Mesendoderm (in vitro differentiated cells): ENCODE measurements around the gene MYO7A.

Experiments used
- DNase-seq: peaks from one replicate; pipeline ENCODE4 v3.0.0; 2013
- H2AK5ac ChIP-seq: 2 replicates; pipeline ENCODE4 v1.6.1; 2013; ENCODE audit warnings: low read length, inconsistent platforms
- H2BK120ac ChIP-seq: 2 replicates; pipeline ENCODE4 v1.6.1; 2013; ENCODE audit warnings: low read depth, mild to moderate bottlenecking, low read length, moderate library complexity, mixed read lengths
- H2BK15ac ChIP-seq: replicated peaks from 2 replicates; pipeline ENCODE4 v1.6.1; 2013; ENCODE audit warnings: low read depth, mild to moderate bottlenecking, moderate library complexity
- H2BK5ac ChIP-seq: 2 replicates; pipeline ENCODE4 v1.6.1; 2013; ENCODE audit warnings: low read length, inconsistent platforms
- H3K18ac ChIP-seq: 2 replicates; pipeline ENCODE4 v1.6.1; 2013; ENCODE audit warnings: mild to moderate bottlenecking, low read length, mixed read lengths
- H3K23ac ChIP-seq: one replicate; pipeline ENCODE4 v1.6.1; 2013; ENCODE audit warnings: low read length
- H3K27ac ChIP-seq: 2 replicates; pipeline ENCODE4 v1.5.1; 2013; ENCODE audit warnings: low read depth, mild to moderate bottlenecking, inconsistent platforms, low read length, moderate library complexity
- H3K27me3 ChIP-seq: 2 replicates; pipeline ENCODE4 v1.6.1; 2013; ENCODE audit warnings: low read length, control low read depth, mild to moderate bottlenecking, inconsistent platforms; ENCODE audit not compliant: insufficient read depth, poor library complexity
- H3K36me3 ChIP-seq: 2 replicates; pipeline ENCODE4 v1.6.1; 2013; ENCODE audit warnings: low read length, inconsistent platforms; ENCODE audit not compliant: control insufficient read depth, insufficient read depth
- H3K4ac ChIP-seq: one replicate; pipeline ENCODE4 v1.6.1; 2013; ENCODE audit warnings: low read depth, mild to moderate bottlenecking, low read length, moderate library complexity
- H3K4me1 ChIP-seq: 2 replicates; pipeline ENCODE4 v1.6.1; 2013; ENCODE audit warnings: low read depth, low read length, inconsistent platforms; ENCODE audit not compliant: control insufficient read depth
- H3K4me2 ChIP-seq: 2 replicates; pipeline ENCODE4 v1.6.1; 2013; ENCODE audit warnings: low read length
- H3K4me3 ChIP-seq: 2 replicates; pipeline ENCODE4 v1.5.1; 2013; ENCODE audit warnings: mild to moderate bottlenecking, low read length
- H3K56ac ChIP-seq: one replicate; pipeline ENCODE4 v1.6.1; 2013; ENCODE audit warnings: low read length
- H3K79me1 ChIP-seq: 2 replicates; pipeline ENCODE4 v1.6.1; 2013; ENCODE audit warnings: low read length, inconsistent platforms
- H3K79me2 ChIP-seq: 2 replicates; pipeline ENCODE4 v1.6.1; 2013; ENCODE audit warnings: mild to moderate bottlenecking, low read length; ENCODE audit not compliant: control insufficient read depth, insufficient read depth
- H3K9ac ChIP-seq: 2 replicates; pipeline ENCODE4 v1.6.1; 2013; ENCODE audit warnings: low read length, inconsistent platforms
- H4K5ac ChIP-seq: one replicate; pipeline ENCODE4 v1.6.1; 2013; ENCODE audit warnings: low read length
- H4K8ac ChIP-seq: one replicate; pipeline ENCODE4 v1.6.1; 2013; ENCODE audit warnings: low read depth, mild to moderate bottlenecking, control low read depth, low read length, moderate library complexity
- WGBS: extraction: QIAGEN DNeasy Blood & Tissue Kit; methylation state at CpG from one replicate; pipeline ENCODE4 v1.1.7; 2013; ENCODE audit warnings: low lambda C conversion rate, missing lambda C conversion rate; ENCODE audit not compliant: insufficient coverage; ENCODE audit errors: extremely low coverage; 5-methylcytosine and 5-hydroxymethylcytosine counted together

Gene MYO7A

GRCh38 chr11:77158041-77158695, 30.1 kb downstream of the MYO7A start:
- no peak overlapping the region for H3K9ac ChIP-seq
- no peak for DNase-seq
- H3K4ac ChIP-seq: no peak overlapping the region
- no peak overlapping the region for H4K5ac ChIP-seq
- H2BK5ac ChIP-seq: no peak overlapping the region
- no peaks in the 10 kb centered on the region for H3K79me1 ChIP-seq
- H3K4me1 ChIP-seq: no peaks in the 10 kb centered on the region
- no peak overlapping the region for H2BK15ac ChIP-seq
- H2BK120ac ChIP-seq: no peak overlapping the region
- no peak overlapping the region for H3K27ac ChIP-seq
- H2AK5ac ChIP-seq: no peak overlapping the region
- no peak overlapping the region for H4K8ac ChIP-seq
- no peak overlapping the region for H3K56ac ChIP-seq
- H3K18ac ChIP-seq: no peak overlapping the region
- no peak overlapping the region for H3K4me2 ChIP-seq
- whole genome bisulfite sequencing: no CpG with 5 or more reads among the region's 19 CpGs
- H3K23ac ChIP-seq: no peak overlapping the region
- no peaks in the 10 kb centered on the region for H3K36me3 ChIP-seq
- H3K27me3 ChIP-seq: no peaks in the 10 kb centered on the region
- no peaks in the 10 kb centered on the region for H3K79me2 ChIP-seq
- H3K4me3 ChIP-seq: no peak overlapping the region

GRCh38 chr11:77159219-77159936, 31.3 kb downstream of the MYO7A start:
- H3K4me3 ChIP-seq: no peak overlapping the region
- H3K4me2 ChIP-seq: no peak overlapping the region
- no peak for DNase-seq
- H2BK5ac ChIP-seq: no peak overlapping the region
- no peak overlapping the region for H4K5ac ChIP-seq
- H3K56ac ChIP-seq: no peak overlapping the region
- H3K79me2 ChIP-seq: no peaks in the 10 kb centered on the region
- H3K79me1 ChIP-seq: no peaks in the 10 kb centered on the region
- H3K9ac ChIP-seq: no peak overlapping the region
- no peak overlapping the region for H3K27ac ChIP-seq
- H3K36me3 ChIP-seq: no peaks in the 10 kb centered on the region
- WGBS: no CpG with 5 or more reads among the region's 4 CpGs
- no peak overlapping the region for H3K23ac ChIP-seq
- H2AK5ac ChIP-seq: no peak overlapping the region
- no peak overlapping the region for H2BK15ac ChIP-seq
- H3K18ac ChIP-seq: no peak overlapping the region
- no peak overlapping the region for H3K4ac ChIP-seq
- H3K27me3 ChIP-seq: no peaks in the 10 kb centered on the region
- no peaks in the 10 kb centered on the region for H3K4me1 ChIP-seq
- H4K8ac ChIP-seq: no peak overlapping the region
- no peak overlapping the region for H2BK120ac ChIP-seq

- H2BK120ac ChIP-seq: no peak overlapping the region
- H2BK15ac ChIP-seq: no peak overlapping the region
- DNase-seq: no peak
- WGBS: no CpG with 5 or more reads among the region's 20 CpGs
- H3K79me2 ChIP-seq: no peaks in the 10 kb centered on the region
- no peaks in the 10 kb centered on the region for H3K4me1 ChIP-seq
- no peak overlapping the region for H3K18ac ChIP-seq
- no peaks in the 10 kb centered on the region for H3K27me3 ChIP-seq
- H3K4ac ChIP-seq: no peak overlapping the region
- H3K23ac ChIP-seq: no peak overlapping the region
- H3K4me2 ChIP-seq: no peak overlapping the region
- H3K4me3 ChIP-seq: no peak overlapping the region
- no peak overlapping the region for H4K8ac ChIP-seq
- H2BK5ac ChIP-seq: no peak overlapping the region
- H3K56ac ChIP-seq: no peak overlapping the region
- no peak overlapping the region for H4K5ac ChIP-seq
- no peak overlapping the region for H2AK5ac ChIP-seq
- H3K9ac ChIP-seq: no peak overlapping the region
- no peak overlapping the region for H3K27ac ChIP-seq
- H3K79me1 ChIP-seq: no peaks in the 10 kb centered on the region
- H3K36me3 ChIP-seq: no peaks in the 10 kb centered on the region
Measured at GRCh38 chr11:77159937-77160495, 32.0 kb downstream of the MYO7A start.

- no peaks in the 10 kb centered on the region for H3K27me3 ChIP-seq
- no peak for DNase-seq
- no peak overlapping the region for H2BK15ac ChIP-seq
- H2AK5ac ChIP-seq: no peak overlapping the region
- no peak overlapping the region for H3K9ac ChIP-seq
- WGBS: no CpG with 5 or more reads among the region's 6 CpGs
- no peak overlapping the region for H3K4me2 ChIP-seq
- no peak overlapping the region for H3K23ac ChIP-seq
- no peaks in the 10 kb centered on the region for H3K4me1 ChIP-seq
- H3K4ac ChIP-seq: no peak overlapping the region
- no peak overlapping the region for H2BK120ac ChIP-seq
- H4K5ac ChIP-seq: no peak overlapping the region
- H4K8ac ChIP-seq: no peak overlapping the region
- no peak overlapping the region for H3K56ac ChIP-seq
- no peak overlapping the region for H3K18ac ChIP-seq
- no peaks in the 10 kb centered on the region for H3K79me2 ChIP-seq
- H2BK5ac ChIP-seq: no peak overlapping the region
- H3K27ac ChIP-seq: no peak overlapping the region
- H3K36me3 ChIP-seq: no peaks in the 10 kb centered on the region
- H3K4me3 ChIP-seq: no peak overlapping the region
- H3K79me1 ChIP-seq: no peaks in the 10 kb centered on the region
Measured at GRCh38 chr11:77163271-77163670, 35.2 kb downstream of the MYO7A start.

- no CpG with 5 or more reads among the region's 5 CpGs for WGBS
- Histone ChIP-seq H3K79me2 (no peaks in the 10 kb centered on the region), H2AK5ac (no peak overlapping the region), H2BK5ac (no peak overlapping the region), H3K36me3 (no peaks in the 10 kb centered on the region), H2BK120ac (no peak overlapping the region), H4K8ac (no peak overlapping the region), H3K9ac (no peak overlapping the region), H3K79me1 (no peaks in the 10 kb centered on the region), H3K4me1 (no peaks in the 10 kb centered on the region), H3K23ac (no peak overlapping the region), H3K4me3 (no peak overlapping the region), H3K4ac (no peak overlapping the region), H3K27me3 (no peaks in the 10 kb centered on the region), H3K56ac (no peak overlapping the region), H3K18ac (no peak overlapping the region), H4K5ac (no peak overlapping the region), H3K4me2 (no peak overlapping the region), H2BK15ac (no peak overlapping the region), H3K27ac (no peak overlapping the region)
- no peak for DNase-seq
Measured at GRCh38 chr11:77165066-77165465, 37.0 kb downstream of the MYO7A start.
